ENCODE results near the gene CENPB. TPM values are rescaled to one million over a fixed set of nuclear protein-coding genes. Genes with fewer than 3 reads are reported as not detected.

Gene CENPB
- total and polyA plus RNA-seq, 2 experiments from 2014 or later: 4.5 to 134 TPM

GRCh38 chr20:3735768-3736167, 50.8 kb downstream of the CENPB start:
- Histone ChIP-seq H3K27ac (no peak overlapping the region), H4K20me1 (ENCODE audit: insufficient read depth) (no peaks in the 10 kb centered on the region), H3K79me2 (ENCODE audit: insufficient read depth) (no peaks in the 10 kb centered on the region), H3K9me3 (ENCODE audit: low read depth) (no peaks in the 10 kb centered on the region), H3K4me2 (ENCODE audit: unreplicated experiment) (no peak overlapping the region), H3K27me3 (replicated peaks; ENCODE audit: insufficient read depth) (peaks cover 13% of the 10 kb centered on the region), H3K4me1 (ENCODE audit: insufficient read depth) (no peaks in the 10 kb centered on the region), H2AFZ (no peak overlapping the region), H3K9me2 (ENCODE audit: insufficient read depth) (no peaks in the 10 kb centered on the region), H3K9ac (no peak overlapping the region), H3F3A (ENCODE audit: insufficient read depth) (no peaks in the 10 kb centered on the region), H3K4me3 (no peak overlapping the region), H3K36me3 (ENCODE audit: low read depth) (no peaks in the 10 kb centered on the region)
- in situ Hi-C loops (cut with MboI): no loop called here
- TF ChIP-seq EZH2phosphoT487 (IDR thresholded peaks at IDR 0.05; ENCODE audit: insufficient read depth, low read depth): no peak
- no peak for TF ChIP-seq EZH2 (IDR thresholded peaks at IDR 0.05; ENCODE audit: insufficient read depth, poor library complexity, severe bottlenecking)
- DNase-seq: no peak
- WGBS, 2 experiments (ENCODE audit: low coverage in 1 of 2, low lambda C conversion rate in 2 of 2, missing lambda C conversion rate in 2 of 2): 59 to 64% methylated on average over 4 of the region's 4 CpGs

GRCh38 chr20:3734111-3734843, 52.3 kb downstream of the CENPB start:
- no peak overlapping the region for H2AFZ ChIP-seq
- DNase-seq: no peak

More at GRCh38 chr20:3734111-3734843, 52.3 kb downstream of the CENPB start:
- no peaks in the 10 kb centered on the region for H3K9me3 ChIP-seq (ENCODE audit: low read depth)
- H3K9ac ChIP-seq: no peak overlapping the region
- H3K4me3 ChIP-seq: no peak overlapping the region
- no peaks in the 10 kb centered on the region for H3F3A ChIP-seq (ENCODE audit: insufficient read depth)
- TF ChIP-seq EZH2 (IDR thresholded peaks at IDR 0.05; ENCODE audit: insufficient read depth, poor library complexity, severe bottlenecking): no peak
- no peaks in the 10 kb centered on the region for H3K36me3 ChIP-seq (ENCODE audit: low read depth)
- H4K20me1 ChIP-seq (ENCODE audit: insufficient read depth): no peaks in the 10 kb centered on the region
- 48 to 50% methylated on average over 12 of the region's 12 CpGs for WGBS, 2 experiments (ENCODE audit: low coverage in 1 of 2, low lambda C conversion rate in 2 of 2, missing lambda C conversion rate in 2 of 2)
- no peaks in the 10 kb centered on the region for H3K4me1 ChIP-seq (ENCODE audit: insufficient read depth)
- H3K27ac ChIP-seq: no peak overlapping the region
- in situ Hi-C loops (cut with MboI): no loop called here
- H3K79me2 ChIP-seq (ENCODE audit: insufficient read depth): no peaks in the 10 kb centered on the region
- no peaks in the 10 kb centered on the region for H3K9me2 ChIP-seq (ENCODE audit: insufficient read depth)
- no peak overlapping the region for H3K4me2 ChIP-seq (ENCODE audit: unreplicated experiment)
- peaks cover 13% of the 10 kb centered on the region for H3K27me3 ChIP-seq (replicated peaks; ENCODE audit: insufficient read depth)

Other genes with a start within 250 kb of the CENPB start
- gene GFRA4, start 123.3 kb downstream of the CENPB start, total RNA-seq (2014; rRNA removed; shearing (Covaris generic)): not detected in 2 replicates
- not detected in 2 replicates for gene GFRA4, start 123.3 kb downstream of the CENPB start, polyA plus RNA-seq (2016; fragmentation: Nextera tagmentation; extraction: Ambion mirVana)
- gene ADAM33, start 104.7 kb downstream of the CENPB start, total RNA-seq (2014; rRNA removed; shearing (Covaris generic)): 53.1 and 57.9 TPM in 2 replicates
- gene ADAM33, start 104.7 kb downstream of the CENPB start, polyA plus RNA-seq (2016; fragmentation: Nextera tagmentation; extraction: Ambion mirVana): 17.4 and 22.6 TPM in 2 replicates
- gene SIGLEC1, start 74.1 kb downstream of the CENPB start, total RNA-seq (2014; rRNA removed; shearing (Covaris generic)): not detected in 2 replicates
- gene SIGLEC1, start 74.1 kb downstream of the CENPB start, polyA plus RNA-seq (2016; fragmentation: Nextera tagmentation; extraction: Ambion mirVana): not detected in 2 replicates
- not detected in 2 replicates for gene HSPA12B, start 54.1 kb downstream of the CENPB start, total RNA-seq (2014; rRNA removed; shearing (Covaris generic))
- 0.06 and 0.11 TPM in 2 replicates for gene HSPA12B, start 54.1 kb downstream of the CENPB start, polyA plus RNA-seq (2016; fragmentation: Nextera tagmentation; extraction: Ambion mirVana)
- 44.9 and 49.1 TPM in 2 replicates for gene ADISSP, start 19.0 kb downstream of the CENPB start, total RNA-seq (2014; rRNA removed; shearing (Covaris generic))
- gene ADISSP, start 19.0 kb downstream of the CENPB start, polyA plus RNA-seq (2016; fragmentation: Nextera tagmentation; extraction: Ambion mirVana): 62.6 and 65.4 TPM in 2 replicates
- not detected in 2 replicates for gene SPEF1, start 5.3 kb downstream of the CENPB start, total RNA-seq (2014; rRNA removed; shearing (Covaris generic))
- 0.11 TPM in 1 of 2 replicates, not detected in the other for gene SPEF1, start 5.3 kb downstream of the CENPB start, polyA plus RNA-seq (2016; fragmentation: Nextera tagmentation; extraction: Ambion mirVana)
- gene CDC25B, start 9.6 kb upstream of the CENPB start, total RNA-seq (2014; rRNA removed; shearing (Covaris generic)): 20.1 and 22.9 TPM in 2 replicates
- gene CDC25B, start 9.6 kb upstream of the CENPB start, polyA plus RNA-seq (2016; fragmentation: Nextera tagmentation; extraction: Ambion mirVana): 16.3 and 18.2 TPM in 2 replicates
- gene AP5S1, start 33.8 kb upstream of the CENPB start, total RNA-seq (2014; rRNA removed; shearing (Covaris generic)): 24.8 and 25.0 TPM in 2 replicates
- 20.5 and 22.6 TPM in 2 replicates for gene AP5S1, start 33.8 kb upstream of the CENPB start, polyA plus RNA-seq (2016; fragmentation: Nextera tagmentation; extraction: Ambion mirVana)
- gene MAVS, start 60.1 kb upstream of the CENPB start, total RNA-seq (2014; rRNA removed; shearing (Covaris generic)): 22.0 and 27.4 TPM in 2 replicates
- 12.0 and 12.5 TPM in 2 replicates for gene MAVS, start 60.1 kb upstream of the CENPB start, polyA plus RNA-seq (2016; fragmentation: Nextera tagmentation; extraction: Ambion mirVana)
- 43.7 and 65.1 TPM in 2 replicates for gene PANK2, start 102.6 kb upstream of the CENPB start, total RNA-seq (2014; rRNA removed; shearing (Covaris generic))
- 30.6 and 32.6 TPM in 2 replicates for gene PANK2, start 102.6 kb upstream of the CENPB start, polyA plus RNA-seq (2016; fragmentation: Nextera tagmentation; extraction: Ambion mirVana)
- gene RNF24, start 228.8 kb upstream of the CENPB start, total RNA-seq (2014; rRNA removed; shearing (Covaris generic)): 20.1 and 24.7 TPM in 2 replicates
- 44.8 and 47.4 TPM in 2 replicates for gene RNF24, start 228.8 kb upstream of the CENPB start, polyA plus RNA-seq (2016; fragmentation: Nextera tagmentation; extraction: Ambion mirVana)

All from GM23248 (cell line).